GM08714 (cell line): Measurements from ENCODE around the gene FHL3.
"Not testable (repeated sequence)": the region's sequence is repeated elsewhere in the genome, so short reads cannot be mapped to it uniquely, and the experiment has no call there.

Source experiments
- H3K4me3 ChIP-seq: fragments of 200-500 bp; sonication (Bioruptor generic); 2 replicates; pipeline ENCODE4 v1.5.1; 2014; ENCODE audit warnings: mild to moderate bottlenecking, low read length, inconsistent platforms
- ZNF274 ChIP-seq: IDR thresholded peaks from 2 replicates; pipeline ENCODE4 v1.6.1; 2012; ENCODE audit warnings: mild to moderate bottlenecking, low read depth, low read length

The FHL3 gene

DNA sequence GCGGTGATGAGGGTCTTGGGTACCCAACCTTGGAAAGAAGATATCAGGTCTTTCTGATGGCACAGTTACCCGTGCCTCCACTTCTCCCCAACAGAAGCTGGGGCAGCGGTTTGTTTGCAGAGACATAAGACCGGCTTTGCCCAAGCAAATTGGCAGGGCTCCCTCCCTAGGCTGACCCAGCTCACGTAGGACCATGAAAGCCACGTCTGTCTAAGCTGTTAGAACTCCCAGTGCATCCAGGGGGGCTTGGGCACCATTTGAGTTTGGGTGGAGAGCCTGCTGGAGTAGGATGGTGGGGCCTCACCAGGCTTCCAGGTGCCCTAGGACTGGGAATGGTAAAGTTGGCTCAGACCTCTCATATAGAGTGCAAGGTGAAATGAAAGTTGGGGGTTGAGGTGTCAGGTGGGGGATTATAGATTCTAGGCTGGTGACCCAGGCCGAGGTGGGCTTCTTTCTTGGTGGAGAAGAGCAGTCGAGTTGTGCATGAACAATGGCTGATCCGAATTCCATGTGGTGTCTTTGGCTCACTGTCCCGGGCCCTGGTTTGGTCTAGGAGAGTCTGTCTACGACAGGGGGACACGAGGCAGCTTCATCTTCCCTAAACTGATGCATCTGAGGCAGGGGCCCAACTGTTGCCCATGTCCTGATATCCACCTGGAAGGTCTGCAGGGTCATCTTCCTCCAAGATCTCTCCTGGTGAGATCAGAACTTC lies 37.9 kb upstream of the FHL3 start:
- H3K4me3 ChIP-seq: no peak overlapping the region
- no peak for TF ChIP-seq ZNF274

DNA sequence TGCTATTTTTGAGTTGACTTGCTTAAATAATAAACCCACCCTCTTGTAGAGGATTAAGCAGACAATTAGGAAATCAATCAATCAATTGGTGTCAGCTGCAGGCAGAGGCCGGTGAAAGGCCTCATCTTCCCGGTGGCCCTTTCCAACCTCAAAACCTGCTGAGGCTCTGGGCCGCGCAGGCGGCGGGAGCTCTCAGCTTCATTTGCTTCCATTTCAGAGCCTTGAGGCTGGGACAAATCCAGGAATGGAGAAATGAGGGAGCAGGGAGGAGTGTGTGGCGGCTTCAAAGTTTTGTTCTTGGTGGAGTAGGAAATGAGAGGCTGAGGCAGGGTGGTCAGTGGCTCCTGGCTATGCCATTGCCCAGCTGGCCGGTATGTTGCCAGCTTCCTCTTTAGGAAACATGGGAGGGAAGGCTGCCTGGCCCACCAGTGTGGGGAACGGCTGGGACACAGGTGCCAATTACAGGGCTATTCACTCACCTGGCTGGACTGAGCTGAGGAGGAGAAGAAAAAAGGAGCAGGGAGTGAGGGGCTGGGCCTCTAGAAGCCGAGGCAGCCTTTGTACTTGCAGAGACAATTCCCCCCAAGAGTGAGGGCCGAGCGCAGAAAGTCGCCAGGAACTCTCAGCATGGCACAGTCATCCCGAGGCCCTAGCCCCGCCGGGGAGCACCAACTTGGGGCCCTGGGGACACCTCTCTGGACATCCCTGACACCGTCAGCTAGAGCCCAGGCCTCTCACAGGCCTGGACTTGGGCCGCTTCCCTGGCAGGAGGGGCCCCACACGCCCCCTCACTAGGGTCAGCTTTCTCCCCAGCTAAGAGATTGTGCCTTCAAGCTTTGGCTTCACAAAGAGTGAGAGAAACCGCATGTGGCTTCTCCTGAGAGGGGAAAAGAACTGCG lies 36.9 kb upstream of the FHL3 start:
- TF ChIP-seq ZNF274: no peak
- no peak overlapping the region for H3K4me3 ChIP-seq

DNA sequence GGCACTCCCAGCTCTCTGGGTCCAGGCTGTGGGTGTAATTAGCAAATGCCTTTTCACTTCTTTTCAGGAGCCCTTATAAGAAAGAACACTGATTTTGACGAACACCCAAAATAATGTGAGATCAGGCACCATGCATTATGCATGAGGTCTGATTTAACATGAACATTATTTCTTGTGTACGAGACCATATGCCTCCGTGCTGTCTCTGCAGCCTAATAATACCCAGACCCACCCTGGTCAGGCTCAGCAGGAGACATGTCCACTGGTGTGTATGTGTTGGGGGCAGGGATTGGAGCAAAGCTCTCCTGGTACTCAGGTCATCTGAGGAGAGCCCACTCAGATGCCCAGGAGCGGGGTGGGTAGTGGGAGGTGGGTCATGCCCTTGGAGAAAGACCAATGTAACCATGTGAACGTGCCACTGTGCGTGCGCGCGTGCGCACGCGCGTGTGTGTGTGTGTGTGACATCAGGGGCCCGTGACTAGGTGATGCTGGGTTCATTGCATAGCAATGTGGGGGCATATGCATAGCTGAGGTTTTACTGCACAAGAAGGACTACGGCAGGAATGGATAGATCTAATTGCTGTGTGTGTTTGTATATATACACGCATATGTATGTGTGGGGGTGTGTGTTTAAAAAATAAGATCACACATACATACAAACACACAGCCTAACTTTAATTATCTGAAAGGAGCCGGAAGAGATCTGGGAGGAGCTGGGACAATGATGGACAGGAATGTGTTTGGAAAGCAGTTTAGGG lies 34.2 kb upstream of the FHL3 start:
- TF ChIP-seq ZNF274: no peak
- H3K4me3 ChIP-seq: no peak overlapping the region

- no peak for TF ChIP-seq ZNF274
- no peak overlapping the region for H3K4me3 ChIP-seq
Measured at GRCh38 chr1:38038861-38039260, 33.5 kb upstream of the FHL3 start.

- no peak overlapping the region for H3K4me3 ChIP-seq
- TF ChIP-seq ZNF274: no peak
Measured at GRCh38 chr1:38037221-38037939, 32.1 kb upstream of the FHL3 start.

DNA sequence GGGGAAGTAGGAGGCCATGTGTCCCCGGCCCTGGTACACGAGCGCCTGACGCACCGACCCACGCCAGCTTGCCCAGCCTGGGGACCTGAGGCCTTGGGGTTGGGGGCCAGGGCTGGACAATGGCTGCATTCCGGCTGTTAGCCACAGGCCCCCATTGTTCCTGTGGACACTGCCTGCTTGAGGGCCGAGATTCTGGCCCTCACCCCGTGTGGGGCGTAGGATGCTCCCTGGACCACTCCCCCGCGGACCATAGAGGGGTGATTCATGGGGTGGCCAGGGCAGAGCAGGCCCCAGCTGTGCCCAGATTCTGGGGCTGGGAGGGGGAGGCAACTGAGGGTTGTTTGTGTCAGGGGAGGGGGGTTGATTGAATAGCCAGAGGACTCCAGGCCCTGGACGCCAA lies 29.6 kb upstream of the FHL3 start:
- TF ChIP-seq ZNF274: no peak
- H3K4me3 ChIP-seq: no peak overlapping the region

DNA sequence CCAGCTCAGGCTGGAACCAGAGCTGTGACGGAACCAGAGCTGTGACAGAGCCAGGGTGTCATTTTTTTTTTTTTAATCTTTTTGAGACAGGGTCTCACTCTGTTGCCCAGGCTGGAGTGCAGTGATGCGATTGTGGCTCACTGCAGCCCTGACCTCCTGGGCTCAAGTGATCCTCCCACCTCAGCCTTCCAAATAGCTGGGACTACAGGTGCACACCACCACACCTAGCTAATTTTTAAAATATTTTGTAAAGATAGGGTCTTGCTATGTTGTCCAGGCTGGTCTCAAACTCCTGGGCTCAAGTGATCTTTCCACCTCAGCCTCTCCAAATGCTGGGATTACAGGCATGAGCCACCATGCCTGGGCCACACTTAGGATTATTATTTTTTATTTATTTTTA lies 27.7 kb upstream of the FHL3 start:
- H3K4me3 ChIP-seq: not testable (repeated sequence)

DNA sequence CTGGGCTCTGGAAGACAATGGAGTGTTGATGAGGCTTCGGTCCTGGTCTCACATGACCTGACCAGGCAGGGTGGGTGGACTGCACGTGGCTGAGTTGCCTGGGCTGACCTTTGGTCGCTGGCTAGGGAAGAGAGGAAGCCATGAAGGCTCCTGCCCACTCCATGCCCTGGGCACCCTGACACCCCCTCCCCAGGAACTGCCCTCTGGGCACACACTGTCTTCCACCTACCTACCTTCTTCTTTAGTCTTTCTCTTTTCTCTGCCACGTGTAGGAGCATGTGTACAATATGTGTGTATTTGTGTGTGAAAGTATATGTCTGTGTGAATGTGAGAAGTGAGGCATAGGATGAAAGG lies 26.2 kb upstream of the FHL3 start:
- no peak for TF ChIP-seq ZNF274
- no peak overlapping the region for H3K4me3 ChIP-seq

DNA sequence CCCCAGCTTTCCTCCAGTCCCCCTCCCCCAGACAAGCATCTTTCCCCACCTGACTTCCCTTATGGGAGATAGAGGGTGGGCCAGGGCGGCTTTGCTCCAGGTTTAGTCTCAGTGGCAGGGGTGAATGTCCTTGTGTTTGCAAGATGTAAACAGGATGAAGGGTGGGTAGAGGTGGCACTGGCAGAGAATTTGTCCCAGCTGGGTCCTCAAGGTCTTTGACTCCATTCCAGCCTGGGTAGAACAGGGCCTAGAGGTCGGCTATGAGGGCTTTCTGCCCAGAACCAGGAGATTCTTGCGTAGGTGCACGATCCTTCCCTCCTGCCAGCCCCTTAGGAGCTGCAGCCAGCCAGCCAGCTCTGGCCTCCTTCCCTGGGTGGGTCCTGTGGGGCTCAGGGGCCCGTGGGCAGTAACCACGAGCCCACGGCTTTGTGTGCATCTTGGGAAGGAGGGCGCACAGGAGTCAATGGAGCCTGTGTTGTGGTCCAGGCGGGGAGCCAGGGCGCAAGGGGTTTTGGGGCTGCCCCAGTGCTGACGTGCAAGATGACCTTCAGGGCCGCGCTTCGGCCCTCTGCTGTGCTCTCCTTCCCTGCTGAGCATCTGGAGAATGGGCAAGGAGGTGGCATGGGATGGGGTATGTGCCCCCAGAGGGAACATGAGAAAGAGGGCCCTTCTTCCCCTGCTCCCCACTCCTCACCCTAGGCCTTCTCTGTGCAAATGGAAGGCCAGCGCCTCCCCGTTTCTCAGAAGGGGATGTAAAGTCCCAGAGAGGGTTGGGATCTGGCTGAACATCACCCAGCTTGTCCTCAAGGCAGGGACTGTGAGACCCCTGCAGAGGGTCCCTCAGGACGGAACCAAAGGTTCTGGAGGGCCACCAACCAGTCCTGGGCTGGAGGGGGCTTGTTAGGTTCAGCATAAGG lies 25.5 kb upstream of the FHL3 start:
- no peak for TF ChIP-seq ZNF274
- no peak overlapping the region for H3K4me3 ChIP-seq

- TF ChIP-seq ZNF274: no peak
- no peak overlapping the region; the same call in 1 of the 2 replicates for H3K4me3 ChIP-seq
Measured at GRCh38 chr1:38029685-38030511, 24.6 kb upstream of the FHL3 start.

- no peak overlapping the region for H3K4me3 ChIP-seq
- no peak for TF ChIP-seq ZNF274
Measured at GRCh38 chr1:38029081-38029681, 23.9 kb upstream of the FHL3 start.

GRCh38 chr1:38028671-38029070 lies 23.4 kb upstream of the FHL3 start:
- H3K4me3 ChIP-seq: no peak overlapping the region
- TF ChIP-seq ZNF274: no peak
